HEK293 (cell line): Measurements from ENCODE around the gene WRAP53.

Experiments
- CTCF ChIP-seq: fragments of 450-650 bp; formaldehyde crosslinking; IDR thresholded peaks from 2 replicates; pipeline ENCODE4 v1.5.1; 2016; ENCODE audit warnings: missing biosample characterization, missing genetic modification characterization
- MYNN ChIP-seq: fragments of 450-650 bp; formaldehyde crosslinking; IDR thresholded peaks from 2 replicates; pipeline ENCODE4 v1.5.1; 2016; ENCODE audit warnings: missing biosample characterization, missing genetic modification characterization, borderline replicate concordance
- PBX3 ChIP-seq: sonication (generic); formaldehyde crosslinking; IDR thresholded peaks from 2 replicates; pipeline ENCODE4 v1.8.1; 2022; ENCODE audit warnings: mild to moderate bottlenecking, moderate library complexity, missing genetic modification reagents
- YY1 ChIP-seq: fragments of 450-650 bp; formaldehyde crosslinking; IDR thresholded peaks from 2 replicates; pipeline ENCODE4 v1.5.1; 2018; ENCODE audit warnings: missing biosample characterization, missing genetic modification characterization
- ZBTB7A ChIP-seq: fragments of 450-650 bp; formaldehyde crosslinking; IDR thresholded peaks from 2 replicates; pipeline ENCODE4 v1.5.1; 2016; ENCODE audit warnings: low read depth, missing biosample characterization, missing genetic modification characterization
- ZNF155 ChIP-seq: fragments of 450-650 bp; formaldehyde crosslinking; IDR thresholded peaks from 2 replicates; pipeline ENCODE4 v1.5.1; 2016; ENCODE audit warnings: missing biosample characterization, missing genetic modification characterization
- ZNF184 ChIP-seq: fragments of 450-650 bp; IDR thresholded peaks from 2 replicates; pipeline ENCODE4 v1.5.1; 2018; ENCODE audit warnings: missing biosample characterization, mild to moderate bottlenecking, missing genetic modification characterization
- ZNF274 ChIP-seq, 2 experiments: fragments of 200-500 bp in 1 of 2; fragments of 450-650 bp in 1 of 2; sonication (Bioruptor generic) in 1 of 2; formaldehyde crosslinking in 1 of 2; IDR thresholded peaks; 2 replicates each; pipeline versions ENCODE4 v1.5.1 to v1.6.1; 2014 to 2016; ENCODE audit warnings: borderline replicate concordance in 1 of 2, inconsistent platforms in 1 of 2, low read length in 1 of 2, missing biosample characterization in 1 of 2, missing genetic modification characterization in 1 of 2
- ZNF311 ChIP-seq: fragments of 450-650 bp; formaldehyde crosslinking; IDR thresholded peaks from 2 replicates; pipeline ENCODE4 v1.5.1; 2017; ENCODE audit warnings: missing biosample characterization, missing genetic modification characterization, borderline replicate concordance
- ZNF514 ChIP-seq: fragments of 450-650 bp; formaldehyde crosslinking; IDR thresholded peaks from 2 replicates; pipeline ENCODE4 v1.5.1; 2016; ENCODE audit warnings: missing biosample characterization, missing genetic modification characterization
- ZNF580 ChIP-seq: fragments of 450-650 bp; formaldehyde crosslinking; IDR thresholded peaks from 2 replicates; pipeline ENCODE4 v1.5.1; 2016; ENCODE audit warnings: missing biosample characterization, missing genetic modification characterization
- ZSCAN16 ChIP-seq: fragments of 450-650 bp; formaldehyde crosslinking; IDR thresholded peaks from 2 replicates; pipeline ENCODE4 v1.5.1; 2016; ENCODE audit warnings: missing biosample characterization, missing genetic modification characterization

GRCh38 chr17:7742729-7743128 is 54.5 kb downstream of the WRAP53 start:
- no peak for TF ChIP-seq ZNF580 (tag by site-specific recombination)
- TF ChIP-seq ZNF184 (tag by site-specific recombination), result no peak
- TF ChIP-seq ZNF155 (tag by site-specific recombination), result no peak
- TF ChIP-seq ZNF514 (tag by site-specific recombination), result no peak
- TF ChIP-seq CTCF (tag by site-specific recombination), result no peak
- no peak for TF ChIP-seq PBX3 (CRISPR knock-in tag)
- no peak for TF ChIP-seq YY1 (tag by site-specific recombination)
- TF ChIP-seq ZSCAN16 (tag by site-specific recombination), result no peak
- no peak for TF ChIP-seq MYNN (tag by site-specific recombination)
- no peak for TF ChIP-seq ZNF311 (tag by site-specific recombination)
- TF ChIP-seq ZBTB7A, result no peak
- no peak for TF ChIP-seq ZNF274 (IDR thresholded peaks at IDR 0.05; ENCODE audit: low read length)
- no peak for TF ChIP-seq ZNF274 (tag by site-specific recombination; IDR thresholded peaks at IDR 0.05; ENCODE audit: borderline replicate concordance)
